Thyroid gland (tissue), 4 donors: ENCODE results near the gene CACNA1B.

Experiments
- CTCF ChIP-seq, 6 experiments: fragments of 200-600 bp in 3 of 6; fragments of 450-650 bp in 3 of 6; sonication (generic) in 3 of 6; IDR thresholded peaks; one replicate each; pipeline ENCODE4 v1.5.1; 2016 to 2019; ENCODE audit warnings: antibody characterized with exemption in 6 of 6, mild to moderate bottlenecking in 2 of 6, inconsistent platforms in 1 of 6, moderate library complexity in 1 of 6
- POLR2A ChIP-seq, 2 donors: fragments of 450-650 bp; IDR thresholded peaks; one replicate each; pipeline ENCODE4 v1.6.1; 2017; ENCODE audit warnings: antibody characterized with exemption in 2 of 2, mild to moderate bottlenecking in 2 of 2, moderate library complexity in 1 of 2

- TF ChIP-seq POLR2A (IDR thresholded peaks at IDR 0.05): no peak
- TF ChIP-seq CTCF (IDR thresholded peaks at IDR 0.05): no peak
These were observed 245.1 kb downstream of the CACNA1B start for GRCh38 chr9:138122676-138123075.
